Natural killer cell (primary cell): Measurements from ENCODE around the gene SMAP1. TPM values are rescaled to one million over a fixed set of nuclear protein-coding genes. Genes with fewer than 3 reads are reported as not detected.

Experiments used
- ATAC-seq, 3 donors: fragments of 150-1000 bp in 2 of 3; fragments of 200-7000 bp in 1 of 3; cut with Tn5 transposase; 1 replicate in 1 of 3; 2 replicates in 2 of 3; pipeline ENCODE4 v1.10.0; 2021; ENCODE audit warnings: mild to moderate bottlenecking in 2 of 3, moderate library complexity in 2 of 3
- DNase-seq, 2 donors: peaks; one replicate each; pipeline versions ENCODE4 v3.0.0 to v3.0.0-alpha.2; 2013 to 2021; ENCODE audit warnings: mixed read lengths in 1 of 2
- H3K27ac ChIP-seq: one replicate; pipeline ENCODE4 v1.5.1; 2013; ENCODE audit warnings: mild to moderate bottlenecking, low read length
- H3K27me3 ChIP-seq: one replicate; pipeline ENCODE4 v1.6.1; 2013; ENCODE audit warnings: low read length; ENCODE audit not compliant: control insufficient read depth, insufficient read depth
- H3K36me3 ChIP-seq: one replicate; pipeline ENCODE4 v1.6.1; 2013; ENCODE audit warnings: low read length; ENCODE audit not compliant: control insufficient read depth, insufficient read depth
- H3K4me1 ChIP-seq: one replicate; pipeline ENCODE4 v1.6.1; 2013; ENCODE audit warnings: low read length; ENCODE audit not compliant: control insufficient read depth, insufficient read depth
- H3K4me3 ChIP-seq: one replicate; pipeline ENCODE4 v1.5.1; 2013; ENCODE audit warnings: low read length
- H3K9me3 ChIP-seq: one replicate; pipeline ENCODE4 v1.6.1; 2013; ENCODE audit warnings: low read length; ENCODE audit not compliant: control insufficient read depth, insufficient read depth
- H3K27ac Mint-ChIP-seq, 2 donors: one replicate each; pipeline ENCODE4 v1.8.0; 2022; ENCODE audit warnings: mild to moderate bottlenecking in 2 of 2, mixed read lengths in 2 of 2, moderate library complexity in 1 of 2
- H3K27me3 Mint-ChIP-seq, 2 donors: one replicate each; pipeline ENCODE4 v1.8.0; 2022; ENCODE audit warnings: low read depth in 2 of 2, mixed read lengths in 2 of 2
- H3K36me3 Mint-ChIP-seq: one replicate; pipeline ENCODE4 v1.8.0; 2022; ENCODE audit warnings: mixed read lengths
- H3K4me1 Mint-ChIP-seq, 2 donors: one replicate each; pipeline ENCODE4 v1.8.0; 2022; ENCODE audit warnings: mixed read lengths in 2 of 2
- H3K4me3 Mint-ChIP-seq: one replicate; pipeline ENCODE4 v1.8.0; 2022; ENCODE audit warnings: mild to moderate bottlenecking, moderate library complexity, mixed read lengths
- H3K9me3 Mint-ChIP-seq, 2 donors: one replicate each; pipeline ENCODE4 v1.8.0; 2022; ENCODE audit warnings: mixed read lengths in 2 of 2
- CTCF ChIP-seq: fragments of 200-600 bp; IDR thresholded peaks from one replicate; pipeline ENCODE4 v1.8.0; 2022; ENCODE audit warnings: antibody characterized with exemption
- WGBS: methylation state at CpG from one replicate; pipeline ENCODE4 v1.1.7; 2013; ENCODE audit warnings: missing lambda C conversion rate; ENCODE audit not compliant: insufficient coverage; 5-methylcytosine and 5-hydroxymethylcytosine counted together
- intact Hi-C: fragments of 100-400 bp; cut with micrococcal nuclease; formaldehyde crosslinking; loops from one replicate; pipeline ENCODE4 v1.14.2; 2022
- total RNA-seq, 4 donors: library from RNA; stranded (reverse); fragments of 120-200 nt in 1 of 4; gene quantifications; one replicate each; pipeline versions ENCODE4 v1.2.3 to v1.2.4, GENCODE V29; 2013 to 2022

SMAP1 gene
- total RNA-seq, 3 donors from 2014 or later (not counting 1 experiment from before 2014, with no cell fraction given): 28.6 to 35.4 (median 30.6) TPM

DNA sequence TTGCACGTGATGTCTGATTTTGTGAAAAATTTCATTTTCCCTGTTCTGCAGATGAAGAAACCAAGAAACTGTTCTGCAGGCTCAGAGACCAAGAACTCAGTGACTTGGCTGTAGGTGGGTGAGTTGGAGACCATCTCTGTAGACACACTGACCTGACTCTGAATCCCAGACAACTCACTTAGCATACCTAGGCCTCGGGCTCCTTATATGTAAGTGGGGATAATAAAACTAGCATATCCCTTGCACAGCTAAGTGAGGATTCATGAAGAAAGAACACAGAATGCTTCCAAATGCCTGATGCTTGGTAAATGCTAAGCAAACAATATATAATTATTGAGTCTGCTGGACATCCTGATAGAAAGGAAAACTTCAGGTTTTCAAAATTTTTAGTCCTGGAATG is 218.4 kb downstream of the SMAP1 start:
- ATAC-seq: no peak
- no peak overlapping the region for H3K4me3 Mint-ChIP-seq
- Histone ChIP-seq H3K9me3 (no peaks in the 10 kb centered on the region), H3K4me3 (no peak overlapping the region), H3K27me3 (no peaks in the 10 kb centered on the region), H3K36me3 (no peaks in the 10 kb centered on the region), H3K4me1 (no peaks in the 10 kb centered on the region), H3K27ac (no peak overlapping the region)
- no peaks in the 10 kb centered on the region for H3K9me3 Mint-ChIP-seq
- DNase-seq: no peak
- peaks cover 13 to 28% of the 10 kb centered on the region in 2 donors for H3K27me3 Mint-ChIP-seq
- intact Hi-C loops: no loop called here
- no peaks in the 10 kb centered on the region for H3K36me3 Mint-ChIP-seq
- TF ChIP-seq CTCF: no peak
- whole genome bisulfite sequencing: 85% methylated on average over 1 of the region's 2 CpGs
- H3K27ac Mint-ChIP-seq: no peak overlapping the region
- no peaks in the 10 kb centered on the region for H3K4me1 Mint-ChIP-seq

DNA sequence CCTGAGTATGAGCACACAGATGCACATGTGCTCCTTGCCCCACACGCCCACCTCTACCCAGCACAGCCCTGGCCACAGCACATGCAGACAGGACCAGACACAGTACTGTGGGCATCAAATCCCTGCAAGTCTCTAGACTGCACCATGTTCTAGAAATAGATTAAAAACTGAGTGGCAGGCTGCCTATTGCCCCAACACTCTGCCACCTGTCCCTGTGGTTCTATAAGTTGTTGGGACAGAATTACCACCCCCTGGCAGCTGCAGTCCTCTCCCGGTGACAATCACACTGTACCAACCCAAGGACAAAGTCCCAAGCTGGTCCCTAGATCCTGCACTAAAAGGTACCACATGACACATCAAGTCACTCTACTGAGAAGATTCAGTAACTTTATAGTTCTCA is 219.0 kb downstream of the SMAP1 start:
- no peak overlapping the region for H3K4me3 Mint-ChIP-seq
- no peak overlapping the region for H3K27ac Mint-ChIP-seq
- TF ChIP-seq CTCF: no peak
- intact Hi-C loops: no loop called here
- peaks cover 10 to 23% of the 10 kb centered on the region in 2 donors for H3K27me3 Mint-ChIP-seq
- no peaks in the 10 kb centered on the region for H3K4me1 Mint-ChIP-seq
- Histone ChIP-seq H3K36me3 (no peaks in the 10 kb centered on the region), H3K4me1 (no peaks in the 10 kb centered on the region), H3K9me3 (no peaks in the 10 kb centered on the region), H3K27ac (no peak overlapping the region), H3K4me3 (no peak overlapping the region), H3K27me3 (no peaks in the 10 kb centered on the region)
- DNase-seq: no peak
- no peaks in the 10 kb centered on the region for H3K9me3 Mint-ChIP-seq
- 81% methylated on average over 2 of the region's 2 CpGs for WGBS
- ATAC-seq: no peak
- no peaks in the 10 kb centered on the region for H3K36me3 Mint-ChIP-seq

DNA sequence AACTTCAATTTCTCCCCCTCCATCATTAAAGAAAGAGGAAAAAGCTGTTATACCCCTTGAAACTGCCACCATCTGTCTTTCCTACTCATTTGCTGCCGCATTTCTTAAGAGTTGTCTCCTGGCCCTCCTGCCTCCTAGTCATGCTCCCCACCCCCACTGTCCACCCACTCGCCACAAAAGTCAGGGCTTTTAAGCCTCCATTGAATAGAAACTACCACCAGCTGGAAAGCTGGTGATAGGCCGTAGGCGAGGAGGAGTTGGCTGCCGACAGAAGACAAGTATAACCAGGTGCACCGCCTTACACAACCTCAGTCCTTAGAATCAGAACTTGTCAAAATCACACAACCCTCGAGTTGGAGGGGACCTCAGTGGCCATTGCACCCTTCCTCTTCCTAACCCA is 221.6 kb downstream of the SMAP1 start:
- ATAC-seq (no peak), DNase-seq (no peak)
- 88% methylated on average over 7 of the region's 7 CpGs for WGBS
- peaks cover 7 to 17% of the 10 kb centered on the region in 2 donors for H3K27me3 Mint-ChIP-seq
- no peak overlapping the region for H3K4me3 Mint-ChIP-seq
- Histone ChIP-seq H3K27me3 (no peaks in the 10 kb centered on the region), H3K27ac (no peak overlapping the region), H3K36me3 (no peaks in the 10 kb centered on the region), H3K4me1 (no peaks in the 10 kb centered on the region), H3K9me3 (no peaks in the 10 kb centered on the region), H3K4me3 (no peak overlapping the region)
- no peaks in the 10 kb centered on the region for H3K4me1 Mint-ChIP-seq
- no peaks in the 10 kb centered on the region for H3K36me3 Mint-ChIP-seq
- no peak overlapping the region for H3K27ac Mint-ChIP-seq
- TF ChIP-seq CTCF: no peak
- H3K9me3 Mint-ChIP-seq: no peaks in the 10 kb centered on the region
- intact Hi-C loops: no loop called here

GRCh38 chr6:70894001-70894400 is 226.3 kb downstream of the SMAP1 start:
- no peak for TF ChIP-seq CTCF
- H3K4me3 ChIP-seq: no peak overlapping the region
- H3K27ac ChIP-seq: no peak overlapping the region
- intact Hi-C loops: no loop called here
- Mint-ChIP-seq H3K27me3 (peaks cover 5 to 25% of the 10 kb centered on the region in 2 donors), H3K4me1 (no peaks in the 10 kb centered on the region), H3K4me3 (no peak overlapping the region), H3K27ac (no peak overlapping the region), H3K36me3 (no peaks in the 10 kb centered on the region), H3K9me3 (no peaks in the 10 kb centered on the region)
- WGBS: 94% methylated on average over 12 of the region's 12 CpGs
- no peaks in the 10 kb centered on the region for H3K4me1 ChIP-seq
- no peaks in the 10 kb centered on the region for H3K36me3 ChIP-seq
- DNase-seq (no peak), ATAC-seq (no peak)
- H3K9me3 ChIP-seq: no peaks in the 10 kb centered on the region
- H3K27me3 ChIP-seq: no peaks in the 10 kb centered on the region
